Cardiac fibroblast (primary cell): Measurements from ENCODE around the gene FAM171A1.

Experiments
- DNase-seq, 2 donors: peaks; one replicate each; pipeline versions ENCODE4 v3.0.0 to v3.0.0-alpha.2; 2010; ENCODE audit warnings: low read depth in 2 of 2
- H3K4me3 ChIP-seq, 2 donors: replicated peaks in 1 of 2; 1 replicate in 1 of 2; 2 replicates in 1 of 2; pipeline ENCODE4 v1.5.1; 2011; ENCODE audit warnings: low read depth in 2 of 2, low read length in 2 of 2, mild to moderate bottlenecking in 2 of 2, moderate library complexity in 1 of 2
- CTCF ChIP-seq: IDR thresholded peaks from one replicate; pipeline ENCODE4 v1.5.1; 2011; ENCODE audit warnings: low read depth, mild to moderate bottlenecking, low read length, inconsistent platforms

The FAM171A1 gene

DNA sequence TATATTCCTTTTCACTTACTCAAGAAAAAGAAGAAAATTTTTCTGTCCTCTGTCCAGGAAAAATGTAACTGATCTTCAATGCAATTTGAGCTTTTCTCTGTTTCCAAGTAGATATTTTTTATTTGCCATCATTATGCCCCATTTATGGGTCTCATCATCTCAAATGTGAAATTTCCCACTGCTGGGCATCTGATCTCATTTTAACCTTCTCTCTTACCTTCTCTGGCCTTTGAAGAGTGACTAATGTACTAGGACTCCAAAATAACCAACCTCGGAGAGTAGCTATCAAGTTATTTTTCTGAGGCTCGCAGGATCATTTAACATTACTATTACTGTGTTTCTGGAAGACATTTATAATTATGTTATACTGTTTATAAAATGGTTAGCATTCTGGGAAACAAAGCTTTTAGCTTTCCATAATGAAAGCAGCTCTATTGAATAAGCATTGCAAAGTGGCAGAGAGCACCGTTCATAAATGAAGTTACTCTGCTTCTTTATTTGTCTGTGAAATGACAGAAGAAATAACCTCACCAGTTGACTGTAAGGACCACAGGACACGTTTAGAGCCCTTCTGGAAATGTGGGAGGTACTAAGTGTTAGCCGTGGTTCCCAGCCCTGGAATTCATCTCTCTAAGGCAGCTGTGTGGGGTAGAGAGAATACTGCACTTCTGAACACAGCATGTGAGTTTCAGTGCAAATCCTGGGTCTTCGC is 169.3 kb downstream of the FAM171A1 start:
- peak; percentile 32 to 55 for DNase-seq
- TF ChIP-seq CTCF = no peak
- no peak overlapping the region for H3K4me3 ChIP-seq

DNA sequence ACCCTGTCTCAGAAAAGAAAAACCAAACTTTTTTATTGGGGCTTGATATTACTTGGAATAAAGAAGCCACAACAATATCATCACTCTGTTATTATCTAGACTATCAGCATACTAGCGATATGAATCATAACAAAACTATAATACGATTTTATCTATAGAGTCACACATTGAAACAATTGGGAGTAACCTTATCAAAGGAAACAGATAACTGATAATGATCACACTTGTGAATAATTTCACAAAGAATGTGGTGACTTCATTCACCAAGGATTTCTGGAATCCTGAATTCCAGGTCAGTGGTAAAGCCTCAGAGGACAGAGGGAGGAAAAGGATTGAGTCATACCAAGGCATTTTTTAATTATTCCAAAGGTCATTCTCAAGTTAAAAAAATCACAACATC is 170.5 kb downstream of the FAM171A1 start:
- TF ChIP-seq CTCF = no peak
- peak; percentile 79 to 89 for DNase-seq
- H3K4me3 ChIP-seq = no peak overlapping the region

DNA sequence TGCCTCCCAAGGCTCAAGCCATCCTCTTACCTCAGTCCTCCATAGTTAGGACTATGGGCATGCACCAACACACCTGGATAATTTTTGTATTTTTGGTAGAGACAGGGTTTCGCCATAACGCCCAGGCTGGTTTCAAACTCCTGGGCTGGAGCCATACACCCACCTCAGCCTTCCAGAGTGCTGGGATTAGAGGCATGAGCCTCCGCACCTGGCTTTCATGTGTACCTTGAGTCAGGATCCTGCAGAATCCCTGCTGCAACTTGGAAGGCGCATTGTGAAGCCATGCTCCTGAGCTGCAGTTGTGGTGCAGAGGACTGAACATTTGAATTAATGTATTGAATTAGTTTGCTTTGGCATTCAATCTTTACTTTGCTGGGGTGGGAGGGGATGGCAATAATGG is 173.2 kb downstream of the FAM171A1 start:
- DNase-seq = no peak
- no peak for TF ChIP-seq CTCF
- H3K4me3 ChIP-seq = no peak overlapping the region

DNA sequence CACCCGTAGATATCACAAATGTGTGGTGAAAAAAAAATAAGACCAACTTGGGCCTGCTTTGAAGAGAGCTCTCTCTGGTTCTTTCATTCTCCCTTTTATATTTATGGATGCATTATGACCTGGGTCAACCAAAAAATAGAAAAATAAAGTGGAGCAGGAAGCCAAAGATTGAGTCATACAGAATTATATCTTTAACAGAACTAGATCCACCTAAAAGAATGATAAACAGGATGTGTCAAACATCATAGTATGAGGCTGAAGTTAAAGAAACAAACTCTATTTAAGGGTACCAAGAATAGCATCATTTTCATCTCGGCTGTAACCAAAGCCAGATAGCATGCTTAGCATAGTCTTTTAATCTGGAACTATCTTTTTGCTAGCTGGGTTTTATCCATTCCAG is 173.8 kb downstream of the FAM171A1 start:
- no peak for TF ChIP-seq CTCF
- DNase-seq = peak; percentile 41 to 46
- no peak overlapping the region for H3K4me3 ChIP-seq

- peak overlapping the region in 1 of 2 donors; percentile 24 for H3K4me3 ChIP-seq
- peak; percentile 67 to 72 for DNase-seq
- no peak for TF ChIP-seq CTCF
Observed at GRCh38 chr10:15196021-15196834, 174.9 kb downstream of the FAM171A1 start.

GRCh38 chr10:15189133-15189885 is 181.8 kb downstream of the FAM171A1 start:
- DNase-seq = no peak
- no peak overlapping the region for H3K4me3 ChIP-seq
- no peak for TF ChIP-seq CTCF
